GM23248 (cell line): Measurements from ENCODE around the gene PHLDB1. TPM values are rescaled to one million over a fixed set of nuclear protein-coding genes. Genes with fewer than 3 reads are reported as not detected.
A peak's percentile ranks its signal among the peaks of the same experiment; 100 is the strongest.
"Not testable (repeated sequence)": the region's sequence is repeated elsewhere in the genome, so short reads cannot be mapped to it uniquely, and the experiment has no call there.

Source experiments
- DNase-seq: peaks from one replicate; pipeline ENCODE4 v3.0.0-alpha.2; 2015
- H2AFZ ChIP-seq: fragments of 200-600 bp; sonication (generic); 2 replicates; pipeline ENCODE4 v1.6.1; 2016; ENCODE audit warnings: antibody characterized with exemption
- H3F3A ChIP-seq: fragments of 200-600 bp; sonication (generic); 2 replicates; pipeline ENCODE4 v1.6.1; 2016; ENCODE audit warnings: mild to moderate bottlenecking, antibody characterized with exemption, mixed run types; ENCODE audit not compliant: insufficient read depth
- H3K27ac ChIP-seq: fragments of 200-600 bp; sonication (generic); 2 replicates; pipeline ENCODE4 v1.5.1; 2016; ENCODE audit warnings: mild to moderate bottlenecking
- H3K27me3 ChIP-seq: fragments of 200-600 bp; sonication (generic); replicated peaks from 2 replicates; pipeline ENCODE4 v1.6.1; 2016; ENCODE audit warnings: mild to moderate bottlenecking; ENCODE audit not compliant: insufficient read depth
- H3K36me3 ChIP-seq: fragments of 200-600 bp; sonication (generic); 2 replicates; pipeline ENCODE4 v1.6.1; 2016; ENCODE audit warnings: low read depth, mild to moderate bottlenecking
- H3K4me1 ChIP-seq: fragments of 200-600 bp; sonication (generic); 2 replicates; pipeline ENCODE4 v1.6.1; 2016; ENCODE audit warnings: mild to moderate bottlenecking; ENCODE audit not compliant: insufficient read depth
- H3K4me2 ChIP-seq: fragments of 200-600 bp; sonication (generic); one replicate; pipeline ENCODE4 v1.6.1; 2016; ENCODE audit warnings: mild to moderate bottlenecking; ENCODE audit not compliant: unreplicated experiment
- H3K4me3 ChIP-seq: fragments of 200-600 bp; sonication (generic); 2 replicates; pipeline ENCODE4 v1.5.1; 2016; ENCODE audit warnings: mild to moderate bottlenecking
- H3K79me2 ChIP-seq: fragments of 200-600 bp; sonication (generic); 2 replicates; pipeline ENCODE4 v1.6.1; 2016; ENCODE audit warnings: mild to moderate bottlenecking; ENCODE audit not compliant: insufficient read depth
- H3K9ac ChIP-seq: fragments of 200-600 bp; sonication (generic); 2 replicates; pipeline ENCODE4 v1.6.1; 2016; ENCODE audit warnings: mild to moderate bottlenecking
- H3K9me2 ChIP-seq: fragments of 200-600 bp; sonication (generic); 2 replicates; pipeline ENCODE4 v1.6.1; 2016; ENCODE audit warnings: mixed run types, mild to moderate bottlenecking, moderate library complexity; ENCODE audit not compliant: insufficient read depth
- H3K9me3 ChIP-seq: fragments of 200-600 bp; sonication (generic); one replicate; pipeline ENCODE4 v1.6.1; 2017; ENCODE audit warnings: low read depth
- H4K20me1 ChIP-seq: fragments of 200-600 bp; sonication (generic); 2 replicates; pipeline ENCODE4 v1.6.0; 2016; ENCODE audit not compliant: insufficient read depth
- EZH2 ChIP-seq: fragments of 200-600 bp; sonication (generic); IDR thresholded peaks from 2 replicates; pipeline ENCODE4 v1.6.1; 2018; ENCODE audit warnings: antibody characterized with exemption, mild to moderate bottlenecking; ENCODE audit not compliant: insufficient read depth, poor library complexity, severe bottlenecking
- EZH2phosphoT487 ChIP-seq: fragments of 200-600 bp; sonication (generic); IDR thresholded peaks from 2 replicates; pipeline ENCODE4 v1.6.1; 2018; ENCODE audit warnings: antibody characterized with exemption, moderate library complexity, mild to moderate bottlenecking, low read depth; ENCODE audit not compliant: insufficient read depth
- WGBS, 2 experiments: methylation state at CpG; one replicate each; pipeline ENCODE4 v1.1.6; 2015 to 2017; ENCODE audit warnings: low lambda C conversion rate in 2 of 2, low coverage in 1 of 2; ENCODE audit errors: missing lambda C conversion rate in 2 of 2; 5-methylcytosine and 5-hydroxymethylcytosine counted together
- in situ Hi-C: fragments of 300-500 bp; cut with MboI; formaldehyde crosslinking; loops from 2 replicates; pipeline ENCODE4 v1.15.0; 2020
- polyA plus RNA-seq: library from polyadenylated mRNA; unstranded; fragments of >200 nt; fragmentation: Nextera tagmentation; extraction: Ambion mirVana; gene quantifications from 2 replicates; pipeline ENCODE4 v1.2.1, GENCODE V29; 2016
- total RNA-seq: library from RNA; depleted of rRNA; stranded (reverse); fragments of >200 nt; shearing (Covaris generic); gene quantifications from 2 replicates; pipeline ENCODE4 v1.2.3, GENCODE V29; 2014

PHLDB1 gene
- total and polyA plus RNA-seq, 2 experiments from 2014 or later: 91.7 to 102 TPM

GRCh38 chr11:118574636-118575035, 32.8 kb upstream of the PHLDB1 start:
- Histone ChIP-seq H3K4me2 (peak overlapping the region; percentile 92), H3K9me2 (no peaks in the 10 kb centered on the region), H3K9me3 (no peaks in the 10 kb centered on the region), H3K27me3 (no peaks in the 10 kb centered on the region), H4K20me1 (peaks cover 30% of the 10 kb centered on the region; the same call in 1 of the 2 replicates), H3K79me2 (peaks cover 90% of the 10 kb centered on the region), H3K36me3 (no peaks in the 10 kb centered on the region), H3K4me3 (peak overlapping the region; percentile 95), H3F3A (peaks cover 43% of the 10 kb centered on the region), H2AFZ (no peak overlapping the region), H3K4me1 (peaks cover 41% of the 10 kb centered on the region), H3K9ac (peak overlapping the region; percentile 100), H3K27ac (peak overlapping the region; percentile 100)
- WGBS, 2 experiments: 20 to 21% methylated on average over 6 to 7 of the region's 7 CpGs
- TF ChIP-seq EZH2: no peak
- no peak for TF ChIP-seq EZH2phosphoT487
- no peak for DNase-seq
- in situ Hi-C loops: no loop called here

- H3K4me3 ChIP-seq, H3K9me2 ChIP-seq, H2AFZ ChIP-seq, H3K9ac ChIP-seq, in situ Hi-C loops, DNase-seq, H3K9me3 ChIP-seq, H3K4me2 ChIP-seq, H3K27me3 ChIP-seq: not testable (repeated sequence)
- Histone ChIP-seq H4K20me1 (peaks cover 40% of the 10 kb centered on the region; the same call in 1 of the 2 replicates), H3K36me3 (peaks cover 18% of the 10 kb centered on the region), H3F3A (peaks cover 36% of the 10 kb centered on the region), H3K79me2 (peaks cover 100% of the 10 kb centered on the region), H3K27ac (peak overlapping the region; percentile 53; the same call in 1 of the 2 replicates), H3K4me1 (peaks cover 45% of the 10 kb centered on the region)
Observed at GRCh38 chr11:118577995-118578394, 29.4 kb upstream of the PHLDB1 start.

- H3K9me3 ChIP-seq: no peaks in the 10 kb centered on the region
- H3K4me2 ChIP-seq: no peak overlapping the region
- in situ Hi-C loops: no loop called here
- no peak overlapping the region for H3K27ac ChIP-seq
- H2AFZ ChIP-seq: no peak overlapping the region
- H3K4me1 ChIP-seq: peaks cover 22% of the 10 kb centered on the region
- WGBS, 2 experiments: 62 to 68% methylated on average over 6 of the region's 6 CpGs
- peaks cover 34% of the 10 kb centered on the region; the same call in 1 of the 2 replicates for H3F3A ChIP-seq
- peaks cover 42% of the 10 kb centered on the region for H3K36me3 ChIP-seq
- no peak overlapping the region for H3K9ac ChIP-seq
- H4K20me1 ChIP-seq: peaks cover 17% of the 10 kb centered on the region; the same call in 1 of the 2 replicates
- TF ChIP-seq EZH2phosphoT487: no peak
- TF ChIP-seq EZH2: no peak
- peaks cover 100% of the 10 kb centered on the region for H3K79me2 ChIP-seq
- H3K4me3 ChIP-seq: no peak overlapping the region
- no peak for DNase-seq
- no peaks in the 10 kb centered on the region for H3K9me2 ChIP-seq
- H3K27me3 ChIP-seq: no peaks in the 10 kb centered on the region
Observed at GRCh38 chr11:118581057-118581456, 26.4 kb upstream of the PHLDB1 start.

GRCh38 chr11:118587952-118588351, 19.5 kb upstream of the PHLDB1 start:
- peaks cover 62% of the 10 kb centered on the region for H3F3A ChIP-seq
- no peaks in the 10 kb centered on the region for H3K9me3 ChIP-seq
- H4K20me1 ChIP-seq: no peaks in the 10 kb centered on the region; the same call in 1 of the 2 replicates
- no peaks in the 10 kb centered on the region for H3K4me1 ChIP-seq
- no peaks in the 10 kb centered on the region for H3K27me3 ChIP-seq
- H3K9ac ChIP-seq: no peak overlapping the region
- peaks cover 99% of the 10 kb centered on the region for H3K79me2 ChIP-seq
- in situ Hi-C loops: no loop called here
- 100% methylated on average over 1 of the region's 1 CpG for WGBS, 2 experiments
- no peak overlapping the region for H3K4me2 ChIP-seq
- H3K27ac ChIP-seq: no peak overlapping the region
- H3K9me2 ChIP-seq: no peaks in the 10 kb centered on the region
- DNase-seq: no peak
- H3K36me3 ChIP-seq: peaks cover 84% of the 10 kb centered on the region
- no peak overlapping the region for H3K4me3 ChIP-seq
- no peak overlapping the region for H2AFZ ChIP-seq
- no peak for TF ChIP-seq EZH2phosphoT487
- no peak for TF ChIP-seq EZH2
